DND-41 (cell line): ENCODE results near the gene ANKRD29.

Source experiments
- CTCF ChIP-seq: IDR thresholded peaks from 2 replicates; pipeline ENCODE4 v1.5.1; 2012; ENCODE audit warnings: borderline replicate concordance, low read length, moderate library complexity, mild to moderate bottlenecking; ENCODE audit not compliant: poor library complexity, severe bottlenecking; ENCODE audit errors: extremely low read depth
- EZH2 ChIP-seq: IDR thresholded peaks from 3 replicates; pipeline ENCODE4 v1.6.1; 2012; ENCODE audit warnings: borderline replicate concordance, low read depth, mild to moderate bottlenecking, moderate library complexity, low read length, inconsistent platforms; ENCODE audit not compliant: severe bottlenecking

DNA sequence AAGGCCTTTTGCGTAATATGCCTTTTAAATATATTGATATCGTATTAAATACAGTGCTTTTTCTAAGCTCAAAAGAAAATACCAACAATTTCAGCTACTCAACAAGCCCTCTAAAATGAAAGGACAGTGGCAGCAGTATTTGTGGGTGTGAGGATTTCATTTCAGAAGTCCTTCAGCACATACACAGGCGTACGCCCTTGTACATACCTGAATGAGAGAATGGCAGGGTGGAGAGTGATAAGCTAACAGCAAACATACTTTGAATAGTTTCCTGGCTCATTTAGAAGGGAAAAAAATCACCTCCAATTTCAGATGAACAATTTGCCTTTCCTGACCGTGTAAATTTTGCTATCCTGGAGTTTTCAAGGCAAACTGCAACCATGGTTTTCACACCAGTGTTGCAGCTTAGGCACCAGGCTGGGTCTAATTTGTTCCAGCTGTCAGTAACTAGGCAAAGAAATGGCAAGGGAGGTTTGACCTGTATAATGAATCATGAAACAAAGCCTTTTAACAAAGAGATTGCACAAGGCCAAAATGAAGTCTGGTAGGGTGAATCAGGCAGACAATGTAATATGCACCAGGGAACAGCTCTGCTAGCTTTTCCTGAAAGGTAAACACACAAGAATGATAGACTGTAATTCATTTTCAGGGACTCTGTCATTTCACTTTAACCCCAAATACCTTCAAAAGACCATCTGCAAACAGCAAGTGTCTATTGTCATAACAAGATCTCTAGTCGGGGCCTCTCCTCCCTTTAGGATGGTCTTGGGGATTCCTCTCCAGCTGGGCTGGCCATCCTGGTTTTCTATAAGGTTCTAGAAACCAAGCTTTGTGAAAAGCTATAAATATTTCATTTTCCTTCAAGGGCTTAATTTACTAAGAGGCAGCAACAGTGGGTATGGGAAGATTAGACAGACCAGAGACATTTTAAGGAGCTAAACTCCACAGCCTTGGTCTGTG is 11.5 kb downstream of the ANKRD29 start:
- TF ChIP-seq CTCF = no peak
- no peak for TF ChIP-seq EZH2
